HG03378 (cell line): ENCODE measurements around the gene GALNT2.
A peak's percentile ranks its signal among the peaks of the same experiment; 100 is the strongest.

Source experiments
- ATAC-seq: cut with Tn5 transposase; IDR thresholded peaks from one replicate; pipeline ENCODE4 v1.9.1; 2021; ENCODE audit warnings: mild to moderate bottlenecking, moderate library complexity; ENCODE audit not compliant: unreplicated experiment

The GALNT2 gene

GRCh38 chr1:230156536-230156935 lies 89.5 kb downstream of the GALNT2 start:
- no peak for ATAC-seq

GRCh38 chr1:230157420-230158390 lies 90.7 kb downstream of the GALNT2 start:
- ATAC-seq = no peak

- ATAC-seq = no peak
Observed at GRCh38 chr1:230158415-230159291, 91.6 kb downstream of the GALNT2 start.

- no peak for ATAC-seq
Observed at GRCh38 chr1:230159580-230159979, 92.5 kb downstream of the GALNT2 start.

- ATAC-seq = no peak
Observed at GRCh38 chr1:230160957-230161771, 94.1 kb downstream of the GALNT2 start.

GRCh38 chr1:230163205-230163604 lies 96.2 kb downstream of the GALNT2 start:
- no peak for ATAC-seq

GRCh38 chr1:230163719-230164118 lies 96.7 kb downstream of the GALNT2 start:
- no peak for ATAC-seq

- ATAC-seq = no peak
Observed at GRCh38 chr1:230165536-230165935, 98.5 kb downstream of the GALNT2 start.

GRCh38 chr1:230166366-230167132 lies 99.5 kb downstream of the GALNT2 start:
- no peak for ATAC-seq

- no peak for ATAC-seq
Observed at GRCh38 chr1:230167419-230167852, 100.4 kb downstream of the GALNT2 start.

GRCh38 chr1:230169454-230170152 lies 102.6 kb downstream of the GALNT2 start:
- ATAC-seq = peak; percentile 34

GRCh38 chr1:230170153-230170547 lies 103.1 kb downstream of the GALNT2 start:
- ATAC-seq = peak; percentile 63

GRCh38 chr1:230170622-230171021 lies 103.6 kb downstream of the GALNT2 start:
- no peak for ATAC-seq

GRCh38 chr1:230171356-230172015 lies 104.4 kb downstream of the GALNT2 start:
- no peak for ATAC-seq

GRCh38 chr1:230172016-230172537 lies 105.0 kb downstream of the GALNT2 start:
- ATAC-seq = no peak

GRCh38 chr1:230173187-230173975 lies 106.3 kb downstream of the GALNT2 start:
- ATAC-seq = no peak

GRCh38 chr1:230174041-230174440 lies 107.0 kb downstream of the GALNT2 start:
- ATAC-seq = no peak
